HEK293 (cell line): ENCODE results near the gene KIFBP.

Source experiments
- CTCF ChIA-PET: fragments of 350-600 bp; formaldehyde crosslinking; extraction: SDS; loops from one replicate; lab custom pipeline; 2021; ENCODE audit warnings: antibody characterized with exemption; lab: Yijun Ruan, JAX
- POLR2A ChIA-PET: fragments of 300-600 bp; formaldehyde crosslinking; extraction: SDS; loops from one replicate; lab custom pipeline; 2020; ENCODE audit warnings: antibody characterized with exemption, inconsistent platforms; lab: Yijun Ruan, JAX
- H3K27ac ChIP-seq: fragments of 200-500 bp; sonication (Bioruptor generic); 2 replicates; pipeline ENCODE4 v1.5.1; 2014; ENCODE audit warnings: low read depth, low read length, control low read depth, inconsistent platforms; ENCODE audit errors: extremely low read depth
- H3K36me3 ChIP-seq, 2 experiments: fragments of 200-500 bp in 1 of 2; sonication (Bioruptor generic) in 1 of 2; 1 replicate in 1 of 2; 2 replicates in 1 of 2; pipeline ENCODE4 v1.5.1; 2014 to 2017; ENCODE audit warnings: inconsistent platforms in 2 of 2, low read length in 2 of 2; ENCODE audit not compliant: control insufficient read depth in 2 of 2, insufficient read depth in 1 of 2
- H3K4me1 ChIP-seq: fragments of 200-500 bp; sonication (Bioruptor generic); 2 replicates; pipeline ENCODE4 v1.5.1; 2014; ENCODE audit warnings: mild to moderate bottlenecking, low read length, inconsistent platforms; ENCODE audit not compliant: control insufficient read depth, insufficient read depth
- H3K4me3 ChIP-seq: 2 replicates; pipeline ENCODE4 v1.5.1; 2011; ENCODE audit warnings: low read depth, mild to moderate bottlenecking, control low read depth, low read length, moderate library complexity
- H3K9me3 ChIP-seq: fragments of 200-500 bp; sonication (Bioruptor generic); 2 replicates; pipeline ENCODE4 v1.5.1; 2014; ENCODE audit warnings: low read depth, low read length, inconsistent platforms; ENCODE audit not compliant: control insufficient read depth, insufficient read depth
- KLF7 ChIP-seq: fragments of 450-650 bp; formaldehyde crosslinking; IDR thresholded peaks from 2 replicates; pipeline ENCODE4 v1.5.1; 2016; ENCODE audit warnings: missing biosample characterization, missing genetic modification characterization, borderline replicate concordance
- KLF8 ChIP-seq: fragments of 450-650 bp; formaldehyde crosslinking; IDR thresholded peaks from 2 replicates; pipeline ENCODE4 v1.5.1; 2016; ENCODE audit warnings: missing biosample characterization, missing genetic modification characterization
- MEIS1 ChIP-seq: sonication (generic); formaldehyde crosslinking; IDR thresholded peaks from 2 replicates; pipeline ENCODE4 v1.8.1; 2022; ENCODE audit warnings: missing genetic modification reagents, mild to moderate bottlenecking, borderline replicate concordance
- PRDM10 ChIP-seq: fragments of 450-650 bp; formaldehyde crosslinking; IDR thresholded peaks from 2 replicates; pipeline ENCODE4 v1.5.1; 2016; ENCODE audit warnings: missing biosample characterization, missing genetic modification characterization
- REPIN1 ChIP-seq: fragments of 450-650 bp; formaldehyde crosslinking; IDR thresholded peaks from 2 replicates; pipeline ENCODE4 v1.5.1; 2017; ENCODE audit warnings: missing biosample characterization, missing genetic modification characterization, low read depth
- SETDB1 ChIP-seq: IDR thresholded peaks from one replicate; pipeline ENCODE4 v1.6.1; 2017; ENCODE audit warnings: mild to moderate bottlenecking, low read length, moderate library complexity, mixed read lengths; ENCODE audit not compliant: insufficient read length
- YY1 ChIP-seq: fragments of 450-650 bp; formaldehyde crosslinking; IDR thresholded peaks from 2 replicates; pipeline ENCODE4 v1.5.1; 2018; ENCODE audit warnings: missing biosample characterization, missing genetic modification characterization
- ZBTB48 ChIP-seq: fragments of 450-650 bp; formaldehyde crosslinking; IDR thresholded peaks from 2 replicates; pipeline ENCODE4 v1.5.1; 2016; ENCODE audit warnings: missing biosample characterization, missing genetic modification characterization
- ZNF16 ChIP-seq: fragments of 450-650 bp; formaldehyde crosslinking; IDR thresholded peaks from 2 replicates; pipeline ENCODE4 v1.5.1; 2016; ENCODE audit warnings: low read depth, missing biosample characterization, missing genetic modification characterization
- ZNF174 ChIP-seq: fragments of 450-650 bp; formaldehyde crosslinking; IDR thresholded peaks from 2 replicates; pipeline ENCODE4 v1.5.0; 2017; ENCODE audit warnings: missing biosample characterization, mild to moderate bottlenecking, missing genetic modification characterization
- ZNF302 ChIP-seq: fragments of 450-650 bp; formaldehyde crosslinking; IDR thresholded peaks from 2 replicates; pipeline ENCODE4 v1.5.1; 2016; ENCODE audit warnings: missing biosample characterization, missing genetic modification characterization, low read depth
- ZNF335 ChIP-seq: fragments of 450-650 bp; formaldehyde crosslinking; conservative IDR thresholded peaks from 2 replicates; pipeline ENCODE4 v1.5.1; 2016; ENCODE audit warnings: missing biosample characterization, missing genetic modification characterization
- ZNF555 ChIP-seq: fragments of 450-650 bp; formaldehyde crosslinking; conservative IDR thresholded peaks from 2 replicates; pipeline ENCODE4 v1.5.1; 2017; ENCODE audit warnings: missing biosample characterization, mild to moderate bottlenecking, missing genetic modification characterization, inconsistent platforms
- ZNF596 ChIP-seq: fragments of 450-650 bp; IDR thresholded peaks from 2 replicates; pipeline ENCODE4 v1.5.0; 2018; ENCODE audit warnings: missing biosample characterization, mild to moderate bottlenecking, missing genetic modification characterization, moderate library complexity
- ZNF660 ChIP-seq: fragments of 450-650 bp; IDR thresholded peaks from 2 replicates; pipeline ENCODE4 v1.5.1; 2018; ENCODE audit warnings: missing biosample characterization, mild to moderate bottlenecking, missing genetic modification characterization
- ZNF664 ChIP-seq: fragments of 450-650 bp; formaldehyde crosslinking; IDR thresholded peaks from 2 replicates; pipeline ENCODE4 v1.5.1; 2016; ENCODE audit warnings: missing biosample characterization, missing genetic modification characterization
- ZNF707 ChIP-seq: fragments of 450-650 bp; formaldehyde crosslinking; IDR thresholded peaks from 2 replicates; pipeline ENCODE4 v1.5.1; 2016; ENCODE audit warnings: missing biosample characterization, missing genetic modification characterization
- ZSCAN4 ChIP-seq: fragments of 450-650 bp; formaldehyde crosslinking; IDR thresholded peaks from 2 replicates; pipeline ENCODE4 v1.5.1; 2017; ENCODE audit warnings: missing biosample characterization, missing genetic modification characterization

KIFBP gene

GRCh38 chr10:69005704-69006485 is 17.3 kb downstream of the KIFBP start:
- H3K27ac ChIP-seq = no peak overlapping the region
- no peaks in the 10 kb centered on the region for H3K4me1 ChIP-seq
- TF ChIP-seq ZNF660 = peak; percentile 92
- no peak for TF ChIP-seq ZNF555
- ChIA-PET POLR2A (interaction anchor here (0.7 kb wide), 1 partner anchor 50 kb away, joined by 3 read pairs; no protein-coding TSS in a partner anchor), CTCF (interaction anchor here (0.6 to 1.0 kb wide), 5 partner anchors 19 to 387 kb away, joined by 3 to 5 read pairs (median 3); no protein-coding TSS in a partner anchor)
- peaks cover 45 to 75% of the 10 kb centered on the region in 2 experiments for H3K36me3 ChIP-seq
- H3K9me3 ChIP-seq = no peaks in the 10 kb centered on the region
- H3K4me3 ChIP-seq = no peak overlapping the region

GRCh38 chr10:69007260-69007659 is 18.7 kb downstream of the KIFBP start:
- CTCF ChIA-PET = interaction anchor here (0.8 to 1.0 kb wide), 2 partner anchors 381 to 385 kb away, joined by 3 to 4 read pairs; no protein-coding TSS in a partner anchor
- peaks cover 46 to 74% of the 10 kb centered on the region in 2 experiments for H3K36me3 ChIP-seq
- H3K4me1 ChIP-seq = no peaks in the 10 kb centered on the region
- no peak overlapping the region for H3K27ac ChIP-seq
- H3K9me3 ChIP-seq = no peaks in the 10 kb centered on the region
- TF ChIP-seq KLF8 (tag by site-specific recombination) (no peak), ZNF302 (tag by site-specific recombination) (no peak), ZNF16 (no peak), ZNF335 (no peak), PRDM10 (tag by site-specific recombination) (no peak), ZBTB48 (tag by site-specific recombination) (no peak), KLF7 (tag by site-specific recombination) (no peak)
- TF ChIP-seq, all 188 proteins: peak for 0
- POLR2A ChIA-PET = no interaction called here
- H3K4me3 ChIP-seq = no peak overlapping the region

- ChIA-PET POLR2A (no interaction called here), CTCF (no interaction called here)
- Histone ChIP-seq H3K27ac (no peak overlapping the region), H3K9me3 (no peaks in the 10 kb centered on the region), H3K36me3 (peaks cover 58 to 88% of the 10 kb centered on the region in 2 experiments), H3K4me3 (no peak overlapping the region), H3K4me1 (no peaks in the 10 kb centered on the region)
- TF ChIP-seq ZNF596 = no peak
- TF ChIP-seq REPIN1 (tag by site-specific recombination) = no peak
- TF ChIP-seq ZNF664 (tag by site-specific recombination) = no peak
- TF ChIP-seq ZSCAN4 (tag by site-specific recombination) = no peak
- no peak for TF ChIP-seq ZNF174
- no peak for TF ChIP-seq YY1 (tag by site-specific recombination)
- no peak for TF ChIP-seq ZNF707 (tag by site-specific recombination)
- TF ChIP-seq SETDB1 = no peak
- TF ChIP-seq MEIS1 (CRISPR knock-in tag) = no peak
Observed at GRCh38 chr10:69009360-69009759, 20.8 kb downstream of the KIFBP start.
